Endothelial cell of umbilical vein (primary cell): Measurements from ENCODE around the gene PRDM1.

Experiments
- CTCF ChIP-seq, 2 donors: IDR thresholded peaks; 1 replicate in 1 of 2; 2 replicates in 1 of 2; pipeline ENCODE4 v1.5.1; 2011; ENCODE audit warnings: low read length in 2 of 2, mild to moderate bottlenecking in 2 of 2, moderate library complexity in 2 of 2, control low read depth in 1 of 2, inconsistent platforms in 1 of 2, low read depth in 1 of 2; ENCODE audit not compliant: insufficient read depth in 1 of 2; ENCODE audit errors: extremely low read depth in 1 of 2
- EZH2 ChIP-seq: IDR thresholded peaks from 2 replicates; pipeline ENCODE4 v1.6.1; 2012; ENCODE audit warnings: borderline replicate concordance, low read depth, mild to moderate bottlenecking, moderate library complexity, low read length, inconsistent platforms; ENCODE audit not compliant: severe bottlenecking
- FOS ChIP-seq: IDR thresholded peaks from 2 replicates; pipeline ENCODE4 v1.6.1; 2011; ENCODE audit warnings: mild to moderate bottlenecking, low read length, moderate library complexity, borderline replicate concordance; ENCODE audit not compliant: insufficient read depth
- GATA2 ChIP-seq: IDR thresholded peaks from 2 replicates; pipeline ENCODE4 v1.7.0; 2011; ENCODE audit warnings: low read depth, mild to moderate bottlenecking, moderate library complexity, mixed read lengths, low read length; ENCODE audit not compliant: insufficient read length, insufficient read depth
- JUN ChIP-seq: IDR thresholded peaks from 2 replicates; pipeline ENCODE4 v1.6.1; 2011; ENCODE audit warnings: borderline replicate concordance, low read depth; ENCODE audit not compliant: insufficient read length, insufficient read depth
- MAX ChIP-seq: IDR thresholded peaks from 2 replicates; pipeline ENCODE4 v1.6.1; 2011; ENCODE audit not compliant: insufficient read depth, insufficient read length
- MYC ChIP-seq: IDR thresholded peaks from one replicate; pipeline ENCODE4 v1.6.1; 2011; ENCODE audit warnings: mild to moderate bottlenecking, low read depth, low read length
- POLR2A ChIP-seq: IDR thresholded peaks from 2 replicates; pipeline ENCODE4 v1.6.1; 2012; ENCODE audit warnings: low read depth, mild to moderate bottlenecking, control low read depth, low read length
- POLR2AphosphoS5 ChIP-seq: IDR thresholded peaks from 2 replicates; pipeline ENCODE4 v1.6.1; 2012; ENCODE audit warnings: low read depth, mild to moderate bottlenecking, control low read depth, low read length, moderate library complexity; ENCODE audit not compliant: insufficient read depth

GRCh38 chr6:106103728-106104109 is 17.6 kb downstream of the PRDM1 start:
- TF ChIP-seq POLR2A (no peak), CTCF (IDR thresholded peaks at IDR 0.05; ENCODE audit: extremely low read depth in 1 of 2, insufficient read depth in 1 of 2, low read depth in 1 of 2, low read length in 2 of 2) (no peak), MYC (no peak), POLR2AphosphoS5 (no peak), FOS (no peak), EZH2 (no peak), MAX (no peak), GATA2 (no peak), JUN (no peak)
